GM12864 (cell line): Measurements from ENCODE around the gene TGFBR1.
"Not testable (repeated sequence)": the region's sequence is repeated elsewhere in the genome, so short reads cannot be mapped to it uniquely, and the experiment has no call there.

Experiments used
- DNase-seq: peaks from one replicate; pipeline ENCODE4 v3.0.0-alpha.2; 2011; ENCODE audit warnings: low read depth
- H3K4me3 ChIP-seq: 2 replicates; pipeline ENCODE4 v1.5.1; 2011; ENCODE audit warnings: mild to moderate bottlenecking, low read depth, low read length, control low read depth
- TF ChIP-seq, protein P1 (sequence below): IDR thresholded peaks from 2 replicates; pipeline ENCODE4 v1.5.1; 2011; ENCODE audit warnings: low read depth, mild to moderate bottlenecking, moderate library complexity, low read length, control low read depth, inconsistent platforms; ENCODE audit errors: missing control alignments

The TGFBR1 gene

DNA sequence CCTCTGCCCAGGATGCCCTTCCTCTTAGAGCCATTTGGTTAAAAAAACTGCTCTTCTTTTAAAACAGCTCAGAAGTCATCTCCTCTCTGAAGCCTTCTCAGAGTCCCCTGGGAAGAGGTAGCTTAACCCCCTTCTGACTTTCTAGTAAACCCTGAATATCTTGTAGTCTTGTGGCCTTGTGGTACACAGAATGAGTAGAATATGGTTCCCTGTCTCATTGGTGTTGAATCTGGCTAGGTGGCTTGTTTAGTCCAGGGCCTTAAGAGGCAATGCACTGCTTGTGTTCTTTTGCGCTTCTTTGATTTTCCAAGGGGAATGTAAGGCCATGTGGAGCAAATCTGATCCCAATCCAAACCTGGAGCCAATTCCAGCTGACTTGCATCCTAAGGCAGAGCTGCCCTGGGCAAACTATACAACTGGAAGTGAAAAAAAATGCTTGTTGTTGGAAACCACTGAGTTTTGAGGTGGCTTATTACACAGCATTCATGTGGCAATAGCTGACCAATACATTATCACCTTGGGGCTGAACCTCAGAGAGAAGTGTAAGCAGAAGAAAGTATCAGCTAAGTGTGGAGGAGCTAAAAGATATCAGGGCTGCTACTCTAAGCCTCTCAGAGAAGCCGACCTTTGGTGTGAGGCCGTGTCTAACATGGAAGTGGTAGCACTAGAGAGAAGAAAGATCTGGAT is 85.8 kb downstream of the TGFBR1 start:
- DNase-seq: no peak
- no peak overlapping the region for H3K4me3 ChIP-seq
- TF ChIP-seq, protein P1, sequence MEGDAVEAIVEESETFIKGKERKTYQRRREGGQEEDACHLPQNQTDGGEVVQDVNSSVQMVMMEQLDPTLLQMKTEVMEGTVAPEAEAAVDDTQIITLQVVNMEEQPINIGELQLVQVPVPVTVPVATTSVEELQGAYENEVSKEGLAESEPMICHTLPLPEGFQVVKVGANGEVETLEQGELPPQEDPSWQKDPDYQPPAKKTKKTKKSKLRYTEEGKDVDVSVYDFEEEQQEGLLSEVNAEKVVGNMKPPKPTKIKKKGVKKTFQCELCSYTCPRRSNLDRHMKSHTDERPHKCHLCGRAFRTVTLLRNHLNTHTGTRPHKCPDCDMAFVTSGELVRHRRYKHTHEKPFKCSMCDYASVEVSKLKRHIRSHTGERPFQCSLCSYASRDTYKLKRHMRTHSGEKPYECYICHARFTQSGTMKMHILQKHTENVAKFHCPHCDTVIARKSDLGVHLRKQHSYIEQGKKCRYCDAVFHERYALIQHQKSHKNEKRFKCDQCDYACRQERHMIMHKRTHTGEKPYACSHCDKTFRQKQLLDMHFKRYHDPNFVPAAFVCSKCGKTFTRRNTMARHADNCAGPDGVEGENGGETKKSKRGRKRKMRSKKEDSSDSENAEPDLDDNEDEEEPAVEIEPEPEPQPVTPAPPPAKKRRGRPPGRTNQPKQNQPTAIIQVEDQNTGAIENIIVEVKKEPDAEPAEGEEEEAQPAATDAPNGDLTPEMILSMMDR: no peak

GRCh38 chr9:99192786-99193465 is 88.0 kb downstream of the TGFBR1 start:
- no peak overlapping the region for H3K4me3 ChIP-seq
- no peak for DNase-seq
- TF ChIP-seq, protein P1: no peak

GRCh38 chr9:99193466-99193821 is 88.5 kb downstream of the TGFBR1 start:
- TF ChIP-seq, protein P1: no peak
- DNase-seq: no peak
- H3K4me3 ChIP-seq: no peak overlapping the region

DNA sequence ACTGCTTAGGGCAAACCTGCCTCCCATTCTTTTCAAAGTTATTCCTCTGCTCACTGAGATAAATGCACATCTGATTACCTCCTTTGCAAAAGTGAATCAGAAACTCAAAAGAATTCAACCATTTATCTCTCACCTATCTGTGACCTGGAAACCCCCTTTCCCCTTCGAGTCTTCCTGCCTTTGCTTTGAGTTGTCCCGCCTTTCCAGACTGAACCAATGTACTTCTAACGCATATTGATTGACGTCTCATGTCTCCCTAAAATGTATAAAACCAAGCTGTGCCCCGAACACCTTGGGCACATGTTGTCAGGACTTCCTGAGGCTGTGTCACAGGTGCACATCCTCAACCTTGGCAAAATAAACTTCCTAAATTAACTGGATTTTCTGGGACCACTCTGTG is 91.6 kb downstream of the TGFBR1 start:
- H3K4me3 ChIP-seq, DNase-seq: not testable (repeated sequence)

- H3K4me3 ChIP-seq: no peak overlapping the region
- no peak for DNase-seq
- TF ChIP-seq, protein P1: no peak
These were observed 92.3 kb downstream of the TGFBR1 start for GRCh38 chr9:99197124-99197630.

DNA sequence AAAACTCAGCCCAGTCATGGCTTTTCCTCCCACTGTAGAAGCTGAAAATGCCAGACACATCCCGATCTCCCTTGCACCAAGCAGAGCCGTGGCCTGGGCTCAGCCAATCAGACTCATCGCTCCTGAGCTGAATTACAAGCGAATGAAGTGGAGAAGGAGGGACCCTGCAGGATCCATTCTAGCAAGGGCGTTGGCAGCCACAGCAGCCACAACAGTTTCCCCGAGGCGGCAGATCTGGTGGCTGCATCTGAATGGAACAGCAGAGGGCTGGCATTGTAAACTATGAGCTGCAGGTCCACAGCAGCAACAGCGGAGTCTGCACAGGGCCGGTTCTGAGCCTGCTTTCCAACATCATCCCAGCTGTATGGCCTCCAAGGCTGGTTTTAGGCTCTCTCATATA is 93.1 kb downstream of the TGFBR1 start:
- TF ChIP-seq, protein P1: no peak
- no peak for DNase-seq
- no peak overlapping the region for H3K4me3 ChIP-seq

- H3K4me3 ChIP-seq: no peak overlapping the region
- no peak for DNase-seq
- TF ChIP-seq, protein P1: no peak
These were observed 95.1 kb downstream of the TGFBR1 start for GRCh38 chr9:99199938-99200539.
